Measurements from ENCODE around the gene ZBTB44.

GRCh38 chr11:130187096-130187495 lies 127.6 kb downstream of the ZBTB44 start:
- TF ChIP-seq CTCF (IDR thresholded peaks at IDR 0.05) (no peak), POLR2A (IDR thresholded peaks at IDR 0.05) (no peak)

Measured in body of pancreas (tissue), 4 donors.